ENCODE results near the gene NR2F2. TPM values are rescaled to one million over a fixed set of nuclear protein-coding genes. Genes with fewer than 3 reads are reported as not detected.

Gene NR2F2
- total RNA-seq, 2 donors from 2014 or later: 31.8 to 49.8 TPM

- Histone ChIP-seq H3K4me3 (no peak overlapping the region), H3K4me1 (ENCODE audit: control insufficient read depth in 1 of 2, low read depth in 2 of 2) (no peaks in the 10 kb centered on the region), H3K36me3 (no peaks in the 10 kb centered on the region), H3K9me3 (peaks cover 9% of the 10 kb centered on the region), H3K27ac (no peak overlapping the region), H3K27me3 (replicated peaks; ENCODE audit: insufficient read depth) (no peaks in the 10 kb centered on the region)
- DNase-seq (ENCODE audit: low spot score) (no peak), ATAC-seq (ENCODE audit: insufficient number of reproducible peaks, low FRiP score, low read depth) (no peak)
- TF ChIP-seq CTCF (IDR thresholded peaks at IDR 0.05): no peak
Observed at GRCh38 chr15:96293441-96293840, 37.1 kb upstream of the NR2F2 start.

GRCh38 chr15:96294766-96295165, 35.7 kb upstream of the NR2F2 start:
- no peaks in the 10 kb centered on the region for H3K27me3 ChIP-seq (replicated peaks; ENCODE audit: insufficient read depth)
- H3K27ac ChIP-seq: no peak overlapping the region
- no peak for TF ChIP-seq CTCF (IDR thresholded peaks at IDR 0.05)
- no peaks in the 10 kb centered on the region for H3K4me1 ChIP-seq (ENCODE audit: control insufficient read depth in 1 of 2, low read depth in 2 of 2)
- H3K4me3 ChIP-seq: no peak overlapping the region
- no peak for ATAC-seq (ENCODE audit: insufficient number of reproducible peaks, low FRiP score, low read depth)
- no peak for DNase-seq (ENCODE audit: low spot score)
- H3K9me3 ChIP-seq: peaks cover 10% of the 10 kb centered on the region
- H3K36me3 ChIP-seq: no peaks in the 10 kb centered on the region

GRCh38 chr15:96296264-96296663, 34.2 kb upstream of the NR2F2 start:
- H3K27me3 ChIP-seq (replicated peaks; ENCODE audit: insufficient read depth): no peaks in the 10 kb centered on the region
- DNase-seq (ENCODE audit: low spot score): no peak
- no peaks in the 10 kb centered on the region for H3K36me3 ChIP-seq
- ATAC-seq (ENCODE audit: insufficient number of reproducible peaks, low FRiP score, low read depth): no peak
- H3K4me1 ChIP-seq (ENCODE audit: control insufficient read depth in 1 of 2, low read depth in 2 of 2): no peaks in the 10 kb centered on the region
- no peak for TF ChIP-seq CTCF (IDR thresholded peaks at IDR 0.05)
- H3K27ac ChIP-seq: no peak overlapping the region
- peaks cover 10% of the 10 kb centered on the region for H3K9me3 ChIP-seq
- no peak overlapping the region for H3K4me3 ChIP-seq

GRCh38 chr15:96297783-96298182, 32.7 kb upstream of the NR2F2 start:
- Histone ChIP-seq H3K36me3 (no peaks in the 10 kb centered on the region), H3K4me3 (no peak overlapping the region), H3K9me3 (peaks cover 10% of the 10 kb centered on the region), H3K27me3 (replicated peaks; ENCODE audit: insufficient read depth) (no peaks in the 10 kb centered on the region), H3K27ac (no peak overlapping the region), H3K4me1 (ENCODE audit: control insufficient read depth in 1 of 2, low read depth in 2 of 2) (no peaks in the 10 kb centered on the region)
- TF ChIP-seq CTCF (IDR thresholded peaks at IDR 0.05): no peak
- ATAC-seq (ENCODE audit: insufficient number of reproducible peaks, low FRiP score, low read depth) (no peak), DNase-seq (ENCODE audit: low spot score) (no peak)

GRCh38 chr15:96298217-96298616, 32.3 kb upstream of the NR2F2 start:
- DNase-seq (ENCODE audit: low spot score) (no peak), ATAC-seq (ENCODE audit: insufficient number of reproducible peaks, low FRiP score, low read depth) (no peak)
- no peaks in the 10 kb centered on the region for H3K27me3 ChIP-seq (replicated peaks; ENCODE audit: insufficient read depth)
- H3K27ac ChIP-seq: no peak overlapping the region
- H3K4me1 ChIP-seq (ENCODE audit: control insufficient read depth in 1 of 2, low read depth in 2 of 2): no peaks in the 10 kb centered on the region
- no peaks in the 10 kb centered on the region for H3K36me3 ChIP-seq
- no peak overlapping the region for H3K4me3 ChIP-seq
- H3K9me3 ChIP-seq: peaks cover 10% of the 10 kb centered on the region
- TF ChIP-seq CTCF (IDR thresholded peaks at IDR 0.05): no peak

Measured in thoracic aorta (tissue), 2 donors.